Upper lobe of right lung (tissue), 1 donor: ENCODE measurements around the gene TIAM1. TPM values are rescaled to one million over a fixed set of nuclear protein-coding genes. Genes with fewer than 3 reads are reported as not detected.

ENCODE experiments used
- ATAC-seq: fragments of 200-7000 bp; cut with Tn5 transposase; one replicate; pipeline ENCODE4 v1.9.1; 2020; ENCODE audit warnings: mild to moderate bottlenecking, moderate library complexity
- DNase-seq: peaks from one replicate; pipeline ENCODE4 v3.0.0-alpha.2; 2020
- H3K27ac ChIP-seq: fragments of 200-600 bp; one replicate; pipeline ENCODE4 v1.8.0; 2022
- H3K27me3 ChIP-seq: fragments of 200-600 bp; one replicate; pipeline ENCODE4 v1.8.0; 2022; ENCODE audit warnings: mild to moderate bottlenecking
- H3K36me3 ChIP-seq: fragments of 200-600 bp; one replicate; pipeline ENCODE4 v1.8.0; 2022
- H3K4me1 ChIP-seq: fragments of 200-600 bp; one replicate; pipeline ENCODE4 v1.8.0; 2022
- H3K4me3 ChIP-seq: fragments of 200-600 bp; one replicate; pipeline ENCODE4 v1.8.0; 2022; ENCODE audit warnings: mild to moderate bottlenecking
- H3K9me3 ChIP-seq: fragments of 200-600 bp; one replicate; pipeline ENCODE4 v1.8.0; 2022
- CTCF ChIP-seq: fragments of 200-600 bp; IDR thresholded peaks from one replicate; pipeline ENCODE4 v1.8.0; 2022; ENCODE audit warnings: antibody characterized with exemption
- intact Hi-C: fragments of 100-400 bp; cut with DNase I; formaldehyde crosslinking; loops from one replicate; pipeline ENCODE4 v1.11.0; 2022
- total RNA-seq: library from RNA; stranded (reverse); fragmentation: NEBNext Ultra II Directional; extraction: Animal tissue kit (Norgen Biotek cat#: 25700); gene quantifications from one replicate; pipeline ENCODE4 v1.2.1, GENCODE V29; 2021
- donor health status: DM: no; HTN: yes; CAD: no; lungs with severe emphysema.

The TIAM1 gene
- total RNA-seq, 1 donor from 2014 or later: 27.3 TPM

DNA sequence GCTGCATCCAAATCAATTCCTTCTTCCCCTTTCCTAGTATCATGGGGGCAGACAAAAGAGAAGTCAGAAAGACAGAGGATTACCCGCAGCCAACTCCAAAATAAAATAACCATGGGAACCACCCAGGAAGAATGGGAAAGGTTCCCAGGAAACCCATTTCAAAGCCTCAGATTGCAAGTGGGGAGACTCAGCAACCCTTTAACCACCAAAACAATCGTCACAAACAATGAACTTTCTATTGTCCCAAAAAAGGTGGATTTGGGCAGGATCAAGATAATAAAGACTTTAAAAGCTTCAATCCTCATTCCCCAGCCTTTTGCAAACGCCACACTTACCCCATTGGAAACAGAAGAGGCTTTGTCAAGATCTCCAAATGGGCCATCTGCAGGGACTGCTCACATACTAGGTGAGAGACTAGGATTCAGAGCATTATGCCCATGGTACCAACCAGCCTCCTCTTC lies 5.1 kb downstream of the TIAM1 start:
- no peaks in the 10 kb centered on the region for H3K9me3 ChIP-seq
- H3K36me3 ChIP-seq: no peaks in the 10 kb centered on the region
- no peak for TF ChIP-seq CTCF
- DNase-seq (no peak), ATAC-seq (no peak)
- intact Hi-C loops: no loop called here
- no peak overlapping the region for H3K27ac ChIP-seq
- H3K4me3 ChIP-seq: no peak overlapping the region
- peaks cover 25% of the 10 kb centered on the region for H3K27me3 ChIP-seq
- peaks cover 3% of the 10 kb centered on the region for H3K4me1 ChIP-seq

DNA sequence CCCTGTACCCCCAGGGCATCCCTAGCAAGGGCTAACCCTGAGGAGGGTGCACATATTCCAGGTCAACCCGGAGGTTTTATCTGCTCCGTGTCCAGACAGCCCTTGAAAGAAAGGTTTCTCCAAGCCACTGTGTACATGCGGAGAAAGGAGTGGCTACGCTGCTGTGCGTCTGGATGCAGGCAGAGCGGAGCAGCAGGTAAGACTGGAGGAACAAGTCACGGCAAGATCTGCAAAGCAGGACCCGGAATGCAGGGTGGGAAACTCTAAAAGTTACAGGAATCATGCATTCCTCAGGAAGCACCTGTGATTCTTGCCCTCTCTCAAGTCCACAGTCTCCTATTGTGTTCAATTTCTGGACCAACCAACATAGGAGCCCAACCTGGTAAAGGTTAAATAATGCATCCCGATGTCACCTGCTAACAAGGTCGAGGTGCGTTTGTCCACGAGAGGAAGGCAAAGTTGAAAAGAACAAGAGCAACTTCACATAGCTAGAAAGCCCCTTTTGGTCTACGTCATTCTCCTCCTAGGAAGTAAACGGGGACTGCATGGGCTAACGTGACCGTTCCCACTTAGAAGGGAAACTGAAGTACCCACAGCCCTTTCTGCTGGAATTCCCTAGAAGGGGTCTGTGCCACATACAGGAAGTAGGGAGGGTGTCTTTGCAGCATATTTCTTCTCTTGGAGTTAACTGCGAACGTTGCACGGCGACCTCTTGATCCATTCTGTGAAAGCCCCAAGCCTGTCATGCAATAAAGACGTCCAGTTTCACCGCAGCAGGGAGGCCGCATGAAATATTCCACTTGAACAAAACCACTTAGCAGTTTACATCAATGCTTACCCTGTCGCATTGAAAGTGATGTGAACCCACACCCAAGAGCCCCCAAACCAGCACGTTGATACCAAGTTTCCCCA lies 5.8 kb downstream of the TIAM1 start:
- peaks cover 18% of the 10 kb centered on the region for H3K27me3 ChIP-seq
- H3K4me3 ChIP-seq: no peak overlapping the region
- no peaks in the 10 kb centered on the region for H3K36me3 ChIP-seq
- DNase-seq (no peak), ATAC-seq (no peak)
- H3K27ac ChIP-seq: no peak overlapping the region
- no peaks in the 10 kb centered on the region for H3K9me3 ChIP-seq
- no peaks in the 10 kb centered on the region for H3K4me1 ChIP-seq
- intact Hi-C loops: no loop called here
- TF ChIP-seq CTCF: no peak

- no peaks in the 10 kb centered on the region for H3K9me3 ChIP-seq
These were observed 7.0 kb downstream of the TIAM1 start for GRCh38 chr21:31337086-31337485.

GRCh38 chr21:31336739-31337040 lies 7.4 kb downstream of the TIAM1 start:
- peaks cover 7% of the 10 kb centered on the region for H3K27me3 ChIP-seq
- H3K9me3 ChIP-seq: no peaks in the 10 kb centered on the region
- DNase-seq: no peak
- H3K36me3 ChIP-seq: no peaks in the 10 kb centered on the region
- intact Hi-C loops: no loop called here
- H3K4me3 ChIP-seq: no peak overlapping the region
- no peaks in the 10 kb centered on the region for H3K4me1 ChIP-seq
- no peak overlapping the region for H3K27ac ChIP-seq
- TF ChIP-seq CTCF: no peak
- no peak for ATAC-seq

More at GRCh38 chr21:31337086-31337485, 7.0 kb downstream of the TIAM1 start:
- H3K36me3 ChIP-seq: no peaks in the 10 kb centered on the region
- no peak overlapping the region for H3K27ac ChIP-seq
- no peak for ATAC-seq
- DNase-seq: no peak
- TF ChIP-seq CTCF: no peak
- no peaks in the 10 kb centered on the region for H3K4me1 ChIP-seq
- peaks cover 8% of the 10 kb centered on the region for H3K27me3 ChIP-seq
- H3K4me3 ChIP-seq: no peak overlapping the region
- intact Hi-C loops: no loop called here

- TF ChIP-seq CTCF: no peak
- H3K27ac ChIP-seq: no peak overlapping the region
- H3K36me3 ChIP-seq: no peaks in the 10 kb centered on the region
- ATAC-seq (no peak), DNase-seq (no peak)
- intact Hi-C loops: no loop called here
- H3K9me3 ChIP-seq: no peaks in the 10 kb centered on the region
- H3K4me1 ChIP-seq: no peaks in the 10 kb centered on the region
- no peak overlapping the region for H3K4me3 ChIP-seq
- H3K27me3 ChIP-seq: peaks cover 4% of the 10 kb centered on the region
These were observed 7.9 kb downstream of the TIAM1 start for GRCh38 chr21:31335957-31336738.
